HG03196 (cell line): ENCODE results near the gene PEMT.

Experiments used
- ATAC-seq: cut with Tn5 transposase; IDR thresholded peaks from one replicate; pipeline ENCODE4 v1.9.1; 2021; ENCODE audit not compliant: unreplicated experiment

Gene PEMT

GRCh38 chr17:17570798-17571716, 20.5 kb downstream of the PEMT start:
- ATAC-seq, result no peak

- ATAC-seq, result no peak
These were observed 21.2 kb downstream of the PEMT start for GRCh38 chr17:17570140-17570797.

GRCh38 chr17:17569691-17570090, 21.8 kb downstream of the PEMT start:
- no peak for ATAC-seq

GRCh38 chr17:17568772-17569195, 22.7 kb downstream of the PEMT start:
- ATAC-seq, result no peak

GRCh38 chr17:17567631-17568030, 23.9 kb downstream of the PEMT start:
- ATAC-seq, result no peak

- ATAC-seq, result no peak
These were observed 24.5 kb downstream of the PEMT start for GRCh38 chr17:17566896-17567513.

GRCh38 chr17:17565471-17566339, 25.8 kb downstream of the PEMT start:
- ATAC-seq, result no peak

- no peak for ATAC-seq
These were observed 26.6 kb downstream of the PEMT start for GRCh38 chr17:17564896-17565295.

GRCh38 chr17:17564323-17564722, 27.2 kb downstream of the PEMT start:
- no peak for ATAC-seq

GRCh38 chr17:17563530-17563929, 28.0 kb downstream of the PEMT start:
- no peak for ATAC-seq

GRCh38 chr17:17562146-17562511, 29.4 kb downstream of the PEMT start:
- no peak for ATAC-seq

GRCh38 chr17:17561408-17562145, 29.9 kb downstream of the PEMT start:
- ATAC-seq, result no peak

- no peak for ATAC-seq
These were observed 30.5 kb downstream of the PEMT start for GRCh38 chr17:17560975-17561374.

- no peak for ATAC-seq
These were observed 31.3 kb downstream of the PEMT start for GRCh38 chr17:17560167-17560566.

GRCh38 chr17:17559164-17559563, 32.3 kb downstream of the PEMT start:
- no peak for ATAC-seq

- ATAC-seq, result no peak
These were observed 33.1 kb downstream of the PEMT start for GRCh38 chr17:17558431-17558830.

- ATAC-seq, result no peak
These were observed 33.7 kb downstream of the PEMT start for GRCh38 chr17:17557796-17558195.

- ATAC-seq, result no peak
These were observed 34.8 kb downstream of the PEMT start for GRCh38 chr17:17556671-17557070.

GRCh38 chr17:17555906-17556305, 35.6 kb downstream of the PEMT start:
- no peak for ATAC-seq

GRCh38 chr17:17555151-17555550, 36.4 kb downstream of the PEMT start:
- ATAC-seq, result no peak
